Measurements from ENCODE around the gene FAM53B. TPM values are rescaled to one million over a fixed set of nuclear protein-coding genes. Genes with fewer than 3 reads are reported as not detected.

Gene FAM53B
- total RNA-seq, 4 donors from 2014 or later: 140 to 253 (median 192) TPM

- in situ Hi-C loops (cut with MboI; ENCODE audit: low sequenced_read_pairs in 4 of 4): no loop called here
- Histone ChIP-seq H3K4me3 (no peak overlapping the region), H3K27me3 (no peaks in the 10 kb centered on the region), H3K9me3 (no peaks in the 10 kb centered on the region), H3K36me3 (peaks cover 0 to 8% of the 10 kb centered on the region in 2 donors), H3K4me1 (peaks cover 73 to 86% of the 10 kb centered on the region in 2 donors), H3K27ac (peak overlapping the region; percentile 46 to 88 (median 73))
- TF ChIP-seq, protein P1, sequence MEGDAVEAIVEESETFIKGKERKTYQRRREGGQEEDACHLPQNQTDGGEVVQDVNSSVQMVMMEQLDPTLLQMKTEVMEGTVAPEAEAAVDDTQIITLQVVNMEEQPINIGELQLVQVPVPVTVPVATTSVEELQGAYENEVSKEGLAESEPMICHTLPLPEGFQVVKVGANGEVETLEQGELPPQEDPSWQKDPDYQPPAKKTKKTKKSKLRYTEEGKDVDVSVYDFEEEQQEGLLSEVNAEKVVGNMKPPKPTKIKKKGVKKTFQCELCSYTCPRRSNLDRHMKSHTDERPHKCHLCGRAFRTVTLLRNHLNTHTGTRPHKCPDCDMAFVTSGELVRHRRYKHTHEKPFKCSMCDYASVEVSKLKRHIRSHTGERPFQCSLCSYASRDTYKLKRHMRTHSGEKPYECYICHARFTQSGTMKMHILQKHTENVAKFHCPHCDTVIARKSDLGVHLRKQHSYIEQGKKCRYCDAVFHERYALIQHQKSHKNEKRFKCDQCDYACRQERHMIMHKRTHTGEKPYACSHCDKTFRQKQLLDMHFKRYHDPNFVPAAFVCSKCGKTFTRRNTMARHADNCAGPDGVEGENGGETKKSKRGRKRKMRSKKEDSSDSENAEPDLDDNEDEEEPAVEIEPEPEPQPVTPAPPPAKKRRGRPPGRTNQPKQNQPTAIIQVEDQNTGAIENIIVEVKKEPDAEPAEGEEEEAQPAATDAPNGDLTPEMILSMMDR (IDR thresholded peaks at IDR 0.05 in 4 of 5, conservative IDR thresholded peaks at IDR 0.05 in 1 of 5): no peak
- ATAC-seq (no peak), DNase-seq (no peak)
- intact Hi-C loops (cut with DNase I; ENCODE audit: low total_unique reads): loop anchor here (10.0 kb wide), 1 partner anchor 181 kb away; the partner anchor contains the start of gene ABRAXAS2
Observed at GRCh38 chr10:124624006-124624405, 120.2 kb downstream of the FAM53B start.

DNA sequence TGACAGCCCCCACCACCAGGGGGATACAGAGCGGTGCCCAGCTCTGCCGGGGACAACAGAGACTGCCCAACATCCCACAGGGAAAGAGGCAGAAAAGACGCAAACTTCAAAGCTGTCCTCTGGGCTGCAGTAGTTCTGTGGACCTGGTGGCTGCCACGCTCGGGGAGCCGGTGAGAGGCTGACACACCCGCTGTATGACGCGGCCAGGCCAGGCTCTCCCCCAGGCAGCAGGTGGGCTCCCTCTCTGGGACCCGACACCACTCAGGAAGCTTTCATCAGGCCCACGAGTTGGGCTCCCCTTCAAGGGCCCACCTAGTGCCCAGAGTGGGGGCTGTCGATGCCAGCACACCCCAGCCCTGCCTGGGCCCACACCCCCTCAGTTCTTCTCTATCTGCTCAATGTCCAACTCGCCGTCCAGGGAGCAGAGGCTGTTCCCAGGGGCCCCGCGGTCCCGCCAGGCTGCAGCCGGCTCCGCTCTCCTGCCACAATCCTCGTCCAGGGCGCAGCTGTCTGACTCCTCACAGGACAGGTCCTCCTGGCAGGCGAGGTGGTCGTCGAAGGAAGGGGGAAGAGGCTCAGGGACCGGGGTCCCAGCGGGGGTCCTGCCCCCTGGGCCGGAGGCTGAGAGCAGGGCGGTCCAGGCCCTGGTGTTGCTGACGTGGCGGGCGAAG, 121.2 kb downstream of the FAM53B start:
- intact Hi-C loops (cut with DNase I; ENCODE audit: low total_unique reads) (loop anchor here (10.0 kb wide), 1 partner anchor 182 kb away; the partner anchor contains the start of gene ABRAXAS2), in situ Hi-C loops (cut with MboI; ENCODE audit: low sequenced_read_pairs in 4 of 4) (no loop called here)
- Histone ChIP-seq H3K4me3 (no peak overlapping the region), H3K36me3 (peaks cover 0 to 8% of the 10 kb centered on the region in 2 donors), H3K9me3 (no peaks in the 10 kb centered on the region), H3K27me3 (no peaks in the 10 kb centered on the region), H3K27ac (peak overlapping the region; percentile 58 to 88 (median 70)), H3K4me1 (peaks cover 63 to 77% of the 10 kb centered on the region in 2 donors)
- ATAC-seq: no peak
- DNase-seq: no peak
- no peak for TF ChIP-seq POLR2A (IDR thresholded peaks at IDR 0.05)
- TF ChIP-seq, protein P1 (IDR thresholded peaks at IDR 0.05 in 4 of 5, conservative IDR thresholded peaks at IDR 0.05 in 1 of 5): no peak

- H3K4me3 ChIP-seq: peak overlapping the region in 1 of 4 donors; percentile 21
- in situ Hi-C loops (cut with MboI; ENCODE audit: low sequenced_read_pairs in 4 of 4) (no loop called here), intact Hi-C loops (cut with DNase I; ENCODE audit: low total_unique reads) (loop anchor here (10.0 kb wide), 1 partner anchor 183 kb away; the partner anchor contains the start of gene ABRAXAS2)
- DNase-seq: no peak
- TF ChIP-seq, protein P1 (IDR thresholded peaks at IDR 0.05 in 4 of 5, conservative IDR thresholded peaks at IDR 0.05 in 1 of 5): no peak
- no peak for TF ChIP-seq POLR2A (IDR thresholded peaks at IDR 0.05)
- H3K27me3 ChIP-seq: no peaks in the 10 kb centered on the region
- H3K36me3 ChIP-seq: peaks cover 0 to 10% of the 10 kb centered on the region in 2 donors
- H3K9me3 ChIP-seq: no peaks in the 10 kb centered on the region
- peak overlapping the region; percentile 58 to 88 (median 70) for H3K27ac ChIP-seq
- no peak for ATAC-seq
- peaks cover 54 to 68% of the 10 kb centered on the region in 2 donors for H3K4me1 ChIP-seq
Observed at GRCh38 chr10:124622158-124622557, 122.0 kb downstream of the FAM53B start.

GRCh38 chr10:124621637-124622036, 122.5 kb downstream of the FAM53B start:
- intact Hi-C loops (cut with DNase I; ENCODE audit: low total_unique reads): loop anchor here (10.0 kb wide), 1 partner anchor 183 kb away; the partner anchor contains the start of gene ABRAXAS2
- Histone ChIP-seq H3K4me3 (peak overlapping the region in 1 of 4 donors; percentile 21), H3K36me3 (peaks cover 0 to 16% of the 10 kb centered on the region in 2 donors), H3K4me1 (peaks cover 51 to 63% of the 10 kb centered on the region in 2 donors), H3K9me3 (no peaks in the 10 kb centered on the region), H3K27me3 (no peaks in the 10 kb centered on the region), H3K27ac (peak overlapping the region; percentile 58 to 88 (median 70))
- peak; percentile 34 to 61 for ATAC-seq
- DNase-seq: no peak
- TF ChIP-seq POLR2A (IDR thresholded peaks at IDR 0.05): no peak
- TF ChIP-seq, protein P1 (IDR thresholded peaks at IDR 0.05 in 4 of 5, conservative IDR thresholded peaks at IDR 0.05 in 1 of 5): peak in 1 of 5 experiments; percentile 11
- in situ Hi-C loops (cut with MboI; ENCODE audit: low sequenced_read_pairs in 4 of 4): no loop called here

Measured in gastrocnemius medialis (tissue), 4 donors.